Activated T-cell treated with anti-CD3 and anti-CD28 coated beads for 1 hour (primary cell): Measurements from ENCODE around the gene AIF1.

Experiments used
- DNase-seq: peaks from one replicate; pipeline ENCODE4 v3.0.0-alpha.2; 2020; ENCODE audit warnings: low read depth

The AIF1 gene

DNA sequence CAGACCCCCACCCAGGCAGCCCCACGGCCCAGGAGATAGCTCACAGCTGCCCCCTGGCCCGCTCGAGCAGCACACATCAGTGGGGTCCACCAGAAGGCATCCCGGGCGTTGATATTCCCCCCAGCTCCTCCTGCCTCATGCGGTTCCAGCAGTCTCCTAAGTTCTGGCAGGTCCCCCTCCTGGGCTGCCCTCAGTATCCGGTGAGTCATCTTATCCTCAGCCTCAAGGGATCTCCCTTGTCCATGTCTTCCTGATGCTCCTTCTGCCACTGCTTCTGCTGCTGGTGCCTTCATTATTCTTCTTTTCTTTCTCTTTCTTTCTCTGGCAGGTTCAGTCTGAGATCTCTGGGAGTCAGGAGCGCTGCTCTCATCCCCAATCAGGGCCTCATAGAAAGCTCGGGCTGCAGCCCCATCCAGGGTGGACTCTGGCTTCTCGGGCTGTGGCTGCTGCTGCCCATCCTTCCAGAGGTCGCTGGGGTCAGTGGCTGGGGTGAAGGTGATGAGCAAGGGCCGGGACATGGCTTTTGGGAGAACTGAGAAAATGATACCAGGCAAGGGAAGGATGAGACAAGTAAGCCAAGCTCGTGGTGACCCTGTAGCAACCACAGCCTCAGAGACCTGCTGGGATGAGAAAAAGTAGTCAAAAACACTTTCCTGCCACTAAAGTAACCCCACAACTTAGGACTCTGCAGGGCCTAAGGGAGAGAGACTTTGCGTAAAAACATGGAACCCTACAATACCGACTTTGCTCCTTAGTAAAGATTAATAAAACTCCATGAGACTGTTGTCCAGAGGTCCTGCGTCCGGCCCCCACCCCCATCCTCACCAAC is 49.1 kb downstream of the AIF1 start:
- no peak for DNase-seq

DNA sequence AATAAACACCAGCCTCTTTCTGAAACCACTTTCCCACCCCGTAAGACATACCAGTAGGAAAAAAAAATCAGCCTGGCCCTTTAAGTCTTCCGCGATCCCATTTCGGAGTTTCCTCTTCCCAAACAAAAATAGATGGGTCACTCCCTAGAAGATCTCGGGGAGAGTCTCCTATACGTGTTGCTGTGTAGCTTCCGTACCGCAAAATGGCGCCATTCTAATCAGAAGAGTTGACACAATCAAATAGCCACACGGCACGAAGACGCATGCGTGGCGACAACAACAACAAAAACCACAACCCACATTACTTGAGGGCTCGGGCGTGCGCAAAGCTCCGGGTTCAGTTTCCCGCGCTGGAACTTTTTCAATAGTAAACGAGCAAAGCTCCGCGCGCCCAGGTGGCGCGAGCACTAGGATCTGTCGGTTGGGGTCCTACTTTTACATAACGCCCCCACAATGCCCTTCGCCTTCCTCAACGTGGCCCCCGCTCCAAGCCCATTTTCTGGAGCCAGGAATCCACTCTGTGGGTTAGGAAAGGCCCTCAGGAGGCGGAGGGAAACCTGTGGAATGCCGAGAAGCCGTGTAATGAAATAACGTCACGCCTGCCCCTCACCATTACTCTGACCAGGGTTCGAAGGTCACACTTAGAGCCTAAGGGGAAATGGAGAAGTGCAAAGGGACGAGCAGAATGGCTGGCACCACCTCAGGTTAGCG is 49.9 kb downstream of the AIF1 start, which contains the start of gene GPANK1:
Gene GPANK1, minus strand, starts transcription at position 208 of the 711 bp plus-strand sequence. CDS start 519 bp downstream, outside the sequence.
- peak; percentile 86 for DNase-seq

DNA sequence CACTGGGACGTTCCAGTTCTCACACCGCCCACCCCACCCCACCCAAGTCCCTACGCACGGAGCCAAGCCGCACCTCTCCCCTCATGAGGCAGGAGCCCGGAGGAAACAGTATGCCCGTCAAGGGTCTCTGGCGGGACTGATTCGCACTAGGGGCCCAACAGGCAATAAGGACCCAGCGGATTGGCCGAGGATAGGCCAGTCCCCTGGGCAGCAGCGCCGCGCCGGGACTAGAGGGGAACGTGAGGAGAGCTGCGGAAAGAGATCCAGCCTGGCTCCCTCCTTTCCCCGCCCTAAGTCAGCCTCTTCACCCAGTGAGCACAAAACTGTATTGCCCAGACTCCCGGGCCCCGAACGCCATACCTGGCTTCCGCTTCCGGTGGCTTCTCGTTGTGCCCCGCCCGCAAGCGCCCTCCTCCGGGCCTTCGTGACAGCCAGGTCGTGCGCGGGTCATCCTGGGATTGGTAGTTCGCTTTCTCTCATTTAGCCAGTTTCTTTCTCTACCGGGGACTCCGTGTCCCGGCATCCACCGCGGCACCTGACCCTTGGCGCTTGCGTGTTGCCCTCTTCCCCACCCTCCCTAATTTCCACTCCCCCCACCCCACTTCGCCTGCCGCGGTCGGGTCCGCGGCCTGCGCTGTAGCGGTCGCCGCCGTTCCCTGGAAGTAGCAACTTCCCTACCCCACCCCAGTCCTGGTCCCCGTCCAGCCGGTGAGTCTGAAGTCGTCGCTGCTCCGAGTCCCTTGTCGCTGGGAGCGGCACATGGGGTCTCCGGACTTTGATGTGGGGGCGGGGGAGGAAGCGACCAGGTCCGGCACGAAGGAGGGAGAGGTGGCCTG is 50.7 kb downstream of the AIF1 start, which contains the start of gene CSNK2B:
Gene CSNK2B, plus strand, starts transcription at position 580 of the 836 bp plus-strand sequence. CDS start 752 bp downstream, outside the sequence.
- peak; percentile 95 for DNase-seq

DNA sequence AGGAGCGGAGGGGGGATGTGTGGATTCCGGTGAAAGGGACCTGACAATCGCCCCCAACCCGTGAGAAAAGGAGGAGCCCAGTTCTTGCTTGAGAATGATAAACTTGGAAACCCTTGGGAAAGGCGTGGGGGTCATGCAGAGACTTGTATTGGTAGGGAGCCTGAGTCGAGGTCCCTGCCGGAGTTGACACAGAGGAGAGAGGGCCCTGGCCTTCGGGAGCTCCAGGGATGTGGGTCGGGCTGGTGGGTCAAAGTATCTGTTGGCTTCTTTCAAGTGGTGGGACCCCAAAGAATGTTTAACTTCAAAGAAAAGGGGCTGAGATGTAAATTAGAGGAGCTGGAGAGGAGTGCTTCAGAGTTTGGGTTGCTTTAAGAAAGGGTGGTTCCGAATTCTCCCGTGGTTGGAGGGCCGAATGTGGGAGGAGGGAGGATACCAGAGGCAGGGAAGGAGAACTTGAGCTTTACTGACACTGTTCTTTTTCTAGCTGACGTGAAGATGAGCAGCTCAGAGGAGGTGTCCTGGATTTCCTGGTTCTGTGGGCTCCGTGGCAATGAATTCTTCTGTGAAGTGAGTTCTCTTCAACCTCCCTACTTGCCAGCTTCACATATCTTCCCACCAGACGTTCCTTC is 51.4 kb downstream of the AIF1 start:
- no peak for DNase-seq
